OCI-LY7 (cell line): ENCODE measurements around the gene ZNF232.
"Not testable (repeated sequence)": the region's sequence is repeated elsewhere in the genome, so short reads cannot be mapped to it uniquely, and the experiment has no call there.

Experiments used
- CTCF ChIP-seq: fragments of 200-600 bp; sonication (generic); conservative IDR thresholded peaks from 2 replicates; pipeline ENCODE4 v1.5.1; 2014; ENCODE audit warnings: mild to moderate bottlenecking, antibody characterized with exemption, low read length, moderate library complexity, mixed read lengths
- EZH2phosphoT487 ChIP-seq: fragments of 200-600 bp; sonication (generic); IDR thresholded peaks from 2 replicates; pipeline ENCODE4 v1.6.1; 2018; ENCODE audit warnings: low read depth, borderline replicate concordance, mild to moderate bottlenecking, mixed run types, antibody characterized with exemption, low read length, moderate library complexity, mixed read lengths

- not testable (repeated sequence) for TF ChIP-seq CTCF, EZH2phosphoT487
Measured at GRCh38 chr17:5130687-5131086, 19.0 kb upstream of the ZNF232 start.
